GM10266 (cell line): ENCODE results near the gene NTRK3.

Experiments used
- DNase-seq: peaks from one replicate; pipeline ENCODE4 v3.0.0; 2012; ENCODE audit errors: extremely low spot score
- TF ChIP-seq, protein P1 (sequence below): IDR thresholded peaks from 2 replicates; pipeline ENCODE4 v1.5.1; 2012; ENCODE audit warnings: mild to moderate bottlenecking, low read depth; ENCODE audit not compliant: control insufficient read depth, insufficient read depth; ENCODE audit errors: missing control alignments

Gene NTRK3

DNA sequence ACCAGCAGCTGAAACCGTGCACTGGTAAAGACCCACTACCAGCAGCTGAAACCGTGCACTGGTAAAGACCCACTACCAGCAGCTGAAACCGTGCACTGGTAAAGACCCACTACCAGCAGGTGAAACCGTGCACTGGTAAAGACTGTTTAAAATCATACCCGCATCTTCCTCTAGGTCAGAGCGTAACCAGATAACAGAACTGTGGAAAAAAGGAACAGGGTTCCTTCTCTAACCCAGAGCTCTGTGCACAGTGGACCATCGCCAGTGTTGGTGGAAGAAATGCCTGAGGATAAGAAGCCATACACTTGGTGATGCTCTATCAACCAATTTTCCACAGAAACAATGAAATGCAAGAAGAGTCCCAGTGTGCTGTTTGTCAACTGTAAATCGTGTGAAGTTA is 243.4 kb downstream of the NTRK3 start:
- DNase-seq, result no peak
- TF ChIP-seq, protein P1, sequence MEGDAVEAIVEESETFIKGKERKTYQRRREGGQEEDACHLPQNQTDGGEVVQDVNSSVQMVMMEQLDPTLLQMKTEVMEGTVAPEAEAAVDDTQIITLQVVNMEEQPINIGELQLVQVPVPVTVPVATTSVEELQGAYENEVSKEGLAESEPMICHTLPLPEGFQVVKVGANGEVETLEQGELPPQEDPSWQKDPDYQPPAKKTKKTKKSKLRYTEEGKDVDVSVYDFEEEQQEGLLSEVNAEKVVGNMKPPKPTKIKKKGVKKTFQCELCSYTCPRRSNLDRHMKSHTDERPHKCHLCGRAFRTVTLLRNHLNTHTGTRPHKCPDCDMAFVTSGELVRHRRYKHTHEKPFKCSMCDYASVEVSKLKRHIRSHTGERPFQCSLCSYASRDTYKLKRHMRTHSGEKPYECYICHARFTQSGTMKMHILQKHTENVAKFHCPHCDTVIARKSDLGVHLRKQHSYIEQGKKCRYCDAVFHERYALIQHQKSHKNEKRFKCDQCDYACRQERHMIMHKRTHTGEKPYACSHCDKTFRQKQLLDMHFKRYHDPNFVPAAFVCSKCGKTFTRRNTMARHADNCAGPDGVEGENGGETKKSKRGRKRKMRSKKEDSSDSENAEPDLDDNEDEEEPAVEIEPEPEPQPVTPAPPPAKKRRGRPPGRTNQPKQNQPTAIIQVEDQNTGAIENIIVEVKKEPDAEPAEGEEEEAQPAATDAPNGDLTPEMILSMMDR, result no peak

DNA sequence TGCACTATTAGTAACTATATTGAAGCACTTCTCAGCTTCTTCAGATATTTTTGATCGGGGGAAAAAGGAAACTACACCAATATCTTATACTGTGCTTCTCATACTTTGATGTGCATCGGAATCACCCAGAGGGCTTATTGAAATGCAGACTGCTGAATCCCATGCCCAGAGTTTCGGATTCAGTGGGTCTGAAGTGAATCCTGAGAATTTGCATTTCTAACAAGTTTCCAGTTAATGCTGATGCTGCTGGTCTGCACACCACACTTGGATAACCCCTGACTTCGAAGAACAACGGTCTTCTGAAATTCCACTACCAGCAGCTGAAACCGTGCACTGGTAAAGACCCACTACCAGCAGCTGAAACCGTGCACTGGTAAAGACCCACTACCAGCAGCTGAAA is 243.9 kb downstream of the NTRK3 start:
- DNase-seq, result no peak
- TF ChIP-seq, protein P1, result no peak

DNA sequence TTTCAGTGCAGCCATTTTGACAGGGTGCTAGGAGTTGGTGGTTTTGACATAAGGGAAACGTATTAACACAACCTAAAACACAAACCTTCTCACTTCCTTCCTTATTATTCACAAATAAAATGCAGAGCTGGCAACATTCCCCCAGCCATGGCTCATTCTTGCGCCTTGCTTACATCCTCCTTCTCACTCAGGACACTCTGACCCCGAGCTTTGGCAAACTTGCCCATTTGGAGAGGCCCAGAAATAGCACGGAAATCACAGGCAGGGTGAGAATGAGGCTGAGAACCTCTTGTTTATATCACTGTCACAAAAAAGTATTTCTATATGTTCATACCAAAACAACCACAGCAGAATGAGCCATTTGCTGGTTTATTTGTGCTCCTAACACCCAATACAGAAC is 244.3 kb downstream of the NTRK3 start:
- DNase-seq, result no peak
- TF ChIP-seq, protein P1, result no peak

DNA sequence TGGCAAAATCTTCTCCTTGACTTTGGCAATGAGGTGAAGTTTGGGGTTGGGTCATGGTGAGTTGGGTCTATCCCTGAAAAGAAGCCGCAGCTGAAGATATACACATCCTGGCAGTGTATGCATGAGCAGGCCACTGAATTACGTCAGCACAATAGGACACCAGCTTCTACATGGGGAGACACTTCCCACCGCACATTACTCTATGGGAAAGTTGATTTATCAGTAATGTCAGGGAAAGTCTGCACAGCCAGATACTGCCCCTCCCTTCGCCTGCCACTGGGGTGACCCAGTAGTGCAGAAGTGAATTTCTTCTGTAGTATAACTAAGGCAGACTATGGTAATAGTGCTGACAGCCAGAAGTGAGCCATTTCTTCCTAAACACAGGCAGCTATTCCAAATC is 245.0 kb downstream of the NTRK3 start:
- TF ChIP-seq, protein P1, result no peak
- DNase-seq, result no peak

DNA sequence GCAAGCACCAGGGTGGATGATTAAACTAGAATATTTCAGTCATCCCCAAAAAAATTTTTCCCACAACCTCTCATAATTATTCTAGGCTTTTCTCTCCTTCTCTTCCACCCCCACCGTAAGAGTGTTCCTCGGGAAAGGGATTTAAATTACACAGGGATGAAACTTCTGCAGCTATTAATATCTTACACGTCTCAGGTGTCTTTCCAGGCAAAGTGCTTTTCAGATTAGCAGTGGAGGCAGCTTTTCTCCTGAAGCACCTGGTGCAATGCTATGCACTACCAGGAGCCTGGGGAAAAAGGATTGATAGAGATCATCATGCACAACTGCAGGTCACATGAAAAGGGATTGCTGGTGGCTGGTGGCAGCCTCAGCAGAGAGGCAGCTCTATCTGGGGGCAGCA is 250.4 kb downstream of the NTRK3 start:
- no peak for DNase-seq
- TF ChIP-seq, protein P1, result no peak

DNA sequence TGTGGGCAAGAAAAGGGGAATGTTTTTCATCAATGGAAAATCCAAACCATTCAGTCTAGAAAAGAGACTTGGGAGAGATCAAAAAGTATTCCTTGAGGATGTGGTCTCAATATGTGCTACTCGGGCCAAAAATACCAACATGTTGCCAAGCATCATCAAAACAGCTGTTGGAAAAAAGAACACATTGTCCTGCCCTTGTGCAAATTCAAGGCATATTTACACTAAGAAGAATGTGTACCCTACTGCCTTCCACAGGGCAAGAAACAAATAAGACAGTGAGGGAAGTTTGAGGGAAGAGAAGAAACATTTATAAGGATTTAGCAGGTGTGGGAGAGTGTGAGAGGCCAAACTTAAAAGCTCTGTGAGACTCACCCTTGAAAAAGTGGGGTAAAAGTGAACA is 252.1 kb downstream of the NTRK3 start:
- TF ChIP-seq, protein P1, result no peak
- DNase-seq, result no peak

DNA sequence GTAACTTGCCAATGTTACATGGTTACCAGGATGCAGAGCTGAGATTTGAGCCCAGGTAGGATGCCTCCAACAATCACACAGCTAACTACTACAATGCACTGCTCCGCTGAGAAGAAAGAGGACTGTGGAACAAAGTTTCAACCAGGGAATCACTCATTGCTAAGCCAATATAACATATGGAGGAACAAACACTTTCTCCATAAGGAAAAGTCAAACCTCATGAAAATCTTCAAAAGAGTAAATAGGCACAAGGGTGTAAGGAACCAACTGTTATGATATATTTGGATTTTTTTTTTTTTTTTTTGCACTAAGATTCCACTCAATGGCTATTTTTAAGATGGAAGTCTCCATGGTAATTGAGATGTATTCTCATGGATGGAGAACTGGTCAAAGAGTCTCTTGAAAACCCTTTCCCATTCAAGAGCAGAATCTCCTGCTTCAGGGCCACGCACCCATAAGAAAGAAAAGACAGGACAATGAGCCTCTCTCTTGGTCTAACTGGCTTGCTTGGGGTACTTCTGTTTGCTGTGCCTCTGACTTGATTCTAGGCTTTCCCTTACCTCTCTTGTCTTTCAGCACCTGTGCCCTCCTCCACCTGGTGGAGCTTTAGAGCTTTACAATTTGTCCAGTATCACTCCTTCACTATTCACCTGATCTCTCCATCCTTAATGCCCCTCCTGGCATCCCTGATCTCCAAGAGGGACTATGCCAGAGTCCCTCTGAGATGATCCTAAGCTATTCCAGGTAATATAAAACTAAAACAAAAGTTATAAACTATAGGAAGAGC is 252.8 kb downstream of the NTRK3 start:
- TF ChIP-seq, protein P1, result no peak
- no peak for DNase-seq
